Cerebellar nuclear complex (tissue), 1 donor: ENCODE measurements around the gene PLEKHS1.
"Not testable (repeated sequence)": the region's sequence is repeated elsewhere in the genome, so short reads cannot be mapped to it uniquely, and the experiment has no call there.

ENCODE experiments used
- DNase-seq, 2 experiments: peaks; one replicate each; lab custom pipeline; 2025; lab: John Stamatoyannopoulos, UW

Gene PLEKHS1

GRCh38 chr10:113791691-113792090 is 40.2 kb downstream of the PLEKHS1 start:
- DNase-seq = no peak

DNA sequence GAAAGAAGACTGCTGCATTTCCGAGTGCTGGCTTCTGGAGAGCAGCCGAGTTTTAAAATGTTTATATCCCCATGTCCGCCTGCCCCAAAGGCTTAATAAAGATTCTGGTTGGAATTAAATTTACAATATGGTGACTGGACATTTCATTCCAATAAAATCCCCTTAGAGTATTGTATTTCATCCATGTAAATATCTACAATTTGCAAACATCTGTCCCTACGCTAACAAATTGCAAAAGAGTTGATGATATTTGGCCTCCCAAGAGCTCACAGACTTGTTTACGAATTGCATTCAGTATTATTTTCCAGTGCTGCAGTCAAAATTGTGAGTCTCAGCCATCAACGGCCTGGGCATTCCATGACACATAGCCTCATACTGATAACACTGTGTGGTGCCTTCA is 50.1 kb downstream of the PLEKHS1 start:
- no peak for DNase-seq

DNA sequence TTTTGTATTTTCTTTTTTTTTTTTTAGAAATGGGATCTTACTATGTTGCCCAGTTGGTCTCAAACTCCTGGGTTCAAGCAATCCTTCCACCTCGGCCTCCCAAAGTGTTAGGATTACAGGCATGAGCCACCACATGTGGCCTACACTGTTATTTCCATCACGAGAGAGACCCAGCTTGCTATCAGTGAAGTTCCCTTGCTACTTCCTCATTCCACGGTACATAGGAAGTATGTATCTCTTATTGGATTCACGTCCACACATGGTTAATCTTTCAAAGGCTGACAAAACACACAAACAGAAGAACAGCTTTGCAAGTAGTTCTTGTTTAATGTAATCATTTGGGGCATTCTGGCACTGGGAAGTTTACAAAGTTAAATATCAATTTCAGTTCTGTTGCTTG is 51.5 kb downstream of the PLEKHS1 start:
- no peak for DNase-seq

GRCh38 chr10:113806503-113806902 is 55.0 kb downstream of the PLEKHS1 start:
- DNase-seq = no peak

DNA sequence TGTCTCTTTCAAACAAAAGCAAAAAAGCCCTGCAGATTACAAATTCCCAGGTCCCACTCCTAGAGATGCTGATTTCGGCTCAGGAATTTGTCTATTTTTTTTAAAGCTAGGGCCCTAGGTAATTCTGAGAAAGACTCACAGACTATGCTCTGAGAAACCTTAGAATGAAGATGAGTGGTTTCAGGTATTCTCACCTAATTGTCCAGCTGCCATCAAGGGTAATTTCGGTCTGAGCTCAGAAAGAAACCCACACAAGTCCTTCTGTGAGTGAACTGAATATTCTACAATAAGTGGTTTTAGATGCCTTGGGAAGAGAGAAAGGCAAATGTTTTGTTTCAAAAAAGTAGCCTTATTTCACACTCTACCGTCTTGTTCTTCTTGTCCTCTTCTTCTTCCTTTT is 56.7 kb downstream of the PLEKHS1 start:
- no peak for DNase-seq

DNA sequence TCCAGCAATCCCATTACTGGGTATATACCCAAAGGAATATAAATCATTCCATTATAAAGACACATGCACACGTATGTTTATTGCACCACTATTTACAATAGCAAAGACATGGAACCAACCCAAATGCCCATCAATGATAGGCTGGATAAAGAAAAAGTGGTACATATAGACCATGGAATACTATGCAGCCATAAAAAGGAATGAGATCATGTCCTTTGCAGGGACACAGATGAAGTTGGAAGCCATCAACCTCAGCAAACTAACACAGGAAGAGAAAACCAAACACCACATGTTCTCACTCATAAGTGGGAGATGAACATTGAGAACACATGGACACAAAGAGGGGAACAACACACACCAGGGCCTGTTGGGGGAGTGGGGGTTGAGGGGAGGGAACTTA is 63.2 kb downstream of the PLEKHS1 start:
- not testable (repeated sequence) for DNase-seq

DNA sequence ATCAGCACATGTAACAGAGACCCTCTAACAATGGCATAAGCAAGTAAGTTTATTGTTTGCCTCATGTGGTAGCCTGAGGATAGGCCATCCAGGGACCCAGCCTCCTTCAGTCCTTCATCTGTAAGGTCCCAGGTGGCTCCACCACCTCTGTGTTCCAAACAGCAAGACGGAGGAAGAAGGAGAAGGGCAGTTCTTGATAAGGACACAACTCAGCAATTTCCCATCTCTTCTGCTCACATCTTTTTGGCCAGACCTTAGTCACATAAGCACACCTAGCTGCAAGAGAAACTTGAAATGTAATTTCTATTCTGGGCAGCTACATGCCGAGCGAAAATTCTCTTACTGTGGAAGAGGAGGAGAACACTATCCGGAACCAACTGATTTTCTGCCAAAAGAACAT is 68.5 kb downstream of the PLEKHS1 start:
- no peak for DNase-seq

DNA sequence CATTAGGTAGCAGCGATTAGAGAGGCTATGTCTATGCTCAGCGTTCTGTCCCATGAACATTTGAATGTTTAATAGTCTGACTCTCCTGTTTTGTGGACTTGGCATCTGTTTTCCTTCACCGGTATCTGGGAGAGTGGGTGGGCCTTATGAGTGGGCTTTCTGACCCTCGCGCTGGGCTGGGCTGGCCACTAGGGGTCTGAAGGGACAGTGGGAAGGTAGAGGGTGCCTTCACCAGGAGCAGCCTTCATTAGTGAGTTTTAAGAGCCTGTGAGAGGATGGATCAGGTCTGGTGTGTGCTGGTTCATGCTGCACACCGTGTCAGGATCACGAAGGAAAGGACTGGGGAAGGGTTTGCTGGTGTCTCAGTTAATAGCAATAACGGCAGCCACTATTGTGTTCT is 69.0 kb downstream of the PLEKHS1 start:
- DNase-seq = no peak

- not testable (repeated sequence) for DNase-seq
These were observed 69.8 kb downstream of the PLEKHS1 start for GRCh38 chr10:113821306-113821705.

DNA sequence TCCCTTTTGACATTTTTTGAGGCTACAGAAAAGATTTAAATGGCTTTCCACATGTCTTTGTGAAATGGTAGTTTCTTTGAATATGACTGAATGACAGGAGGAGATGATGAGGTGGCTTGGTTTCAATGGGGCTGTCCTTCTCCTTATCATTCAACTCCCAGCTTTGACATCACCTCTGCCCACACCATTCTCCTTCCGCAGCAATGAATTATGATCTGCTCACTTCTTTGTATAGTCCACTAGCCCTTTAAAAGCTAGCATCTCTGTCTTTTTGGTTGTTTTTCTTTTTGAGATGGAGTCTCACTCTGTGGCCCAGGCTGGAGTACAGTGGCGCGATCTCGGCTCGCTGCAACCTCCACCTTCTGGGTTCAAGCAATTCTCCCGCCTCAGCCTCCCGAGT is 70.7 kb downstream of the PLEKHS1 start:
- DNase-seq = no peak

GRCh38 chr10:113823389-113823788 is 71.9 kb downstream of the PLEKHS1 start:
- no peak for DNase-seq

DNA sequence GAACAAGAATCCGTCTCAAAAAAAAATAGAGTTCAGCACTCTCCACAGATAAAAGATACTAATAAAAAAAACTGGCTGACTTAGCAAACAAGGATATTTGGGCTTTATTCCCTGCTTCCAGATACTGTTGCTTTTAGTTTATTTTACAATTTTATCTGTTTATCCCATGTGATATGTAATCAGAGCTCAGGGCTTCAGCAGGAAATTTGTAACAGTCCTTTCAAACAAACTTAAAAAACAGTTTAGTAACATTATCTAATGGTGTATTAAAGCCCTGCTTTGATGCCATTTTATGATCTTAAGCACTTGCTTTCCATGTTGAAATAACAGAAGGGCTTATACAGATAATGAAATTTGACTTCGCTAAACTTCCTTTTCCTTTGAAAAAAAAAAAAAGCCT is 74.3 kb downstream of the PLEKHS1 start:
- DNase-seq = no peak

DNA sequence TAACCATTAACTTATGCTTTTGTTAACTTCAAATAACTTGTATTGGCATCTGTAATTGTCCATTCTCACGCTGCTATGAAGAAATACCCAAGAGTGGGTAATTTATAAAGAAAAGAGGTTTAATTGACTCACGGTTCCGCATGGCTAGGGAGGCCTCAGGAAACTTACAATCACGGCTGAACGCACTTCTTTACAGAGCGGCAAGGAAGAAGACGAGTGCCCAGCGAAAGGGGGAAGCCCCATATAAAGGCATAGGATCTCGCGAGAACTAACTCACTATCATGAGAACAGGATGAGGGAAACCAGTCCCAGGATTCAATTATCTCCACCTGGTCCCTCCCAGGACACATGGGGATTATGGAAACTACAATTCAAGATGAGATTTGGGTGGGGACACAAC is 77.1 kb downstream of the PLEKHS1 start:
- DNase-seq = not testable (repeated sequence)
